GM23338 (cell line): ENCODE results near the gene PKHD1. TPM values are rescaled to one million over a fixed set of nuclear protein-coding genes. Genes with fewer than 3 reads are reported as not detected.

Experiments used
- ATAC-seq: fragments of 200-7000 bp; cut with Tn5 transposase; 3 replicates; pipeline ENCODE4 v1.9.1; 2020
- DNase-seq: peaks from one replicate; pipeline ENCODE4 v3.0.0-alpha.2; 2015; ENCODE audit warnings: low spot score
- H2AFZ ChIP-seq: fragments of 200-600 bp; sonication (generic); 2 replicates; pipeline ENCODE4 v1.8.0; 2016; ENCODE audit warnings: antibody characterized with exemption, mild to moderate bottlenecking, moderate library complexity
- H3F3A ChIP-seq: fragments of 200-600 bp; sonication (generic); replicated peaks from 2 replicates; pipeline ENCODE4 v1.8.0; 2017; ENCODE audit warnings: antibody characterized with exemption, mixed run types, low read depth
- H3K27ac ChIP-seq: fragments of 200-600 bp; sonication (generic); 2 replicates; pipeline ENCODE4 v1.6.1; 2016; ENCODE audit warnings: low read depth
- H3K27me3 ChIP-seq: fragments of 200-600 bp; sonication (generic); 2 replicates; pipeline ENCODE4 v1.8.0; 2016; ENCODE audit warnings: mild to moderate bottlenecking, mixed run types, moderate library complexity; ENCODE audit not compliant: insufficient read depth
- H3K36me3 ChIP-seq: fragments of 200-600 bp; sonication (generic); 2 replicates; pipeline ENCODE4 v1.8.0; 2016; ENCODE audit warnings: mild to moderate bottlenecking; ENCODE audit not compliant: insufficient read depth
- H3K4me1 ChIP-seq: fragments of 200-600 bp; sonication (generic); 2 replicates; pipeline ENCODE4 v1.8.0; 2016; ENCODE audit warnings: mild to moderate bottlenecking, moderate library complexity; ENCODE audit not compliant: insufficient read depth
- H3K4me2 ChIP-seq: fragments of 200-600 bp; sonication (generic); 2 replicates; pipeline ENCODE4 v1.7.1; 2017; ENCODE audit warnings: mixed run types
- H3K4me3 ChIP-seq: fragments of 200-600 bp; sonication (generic); 2 replicates; pipeline ENCODE4 v1.6.1; 2016; ENCODE audit warnings: mixed run types
- H3K79me2 ChIP-seq: fragments of 200-600 bp; sonication (generic); replicated peaks from 2 replicates; pipeline ENCODE4 v1.8.0; 2017; ENCODE audit warnings: mild to moderate bottlenecking; ENCODE audit not compliant: insufficient read depth
- H3K9me2 ChIP-seq: fragments of 200-600 bp; sonication (generic); 2 replicates; pipeline ENCODE4 v1.8.0; 2017; ENCODE audit not compliant: insufficient read depth
- H4K20me1 ChIP-seq: fragments of 200-600 bp; sonication (generic); replicated peaks from 2 replicates; pipeline ENCODE4 v1.8.0; 2017; ENCODE audit warnings: mild to moderate bottlenecking; ENCODE audit not compliant: insufficient read depth
- H3K27ac Mint-ChIP-seq: 2 replicates; pipeline ENCODE4 v1.8.0; 2020; ENCODE audit warnings: inconsistent platforms, mild to moderate bottlenecking, moderate library complexity, mixed read lengths
- H3K27me3 Mint-ChIP-seq: 3 replicates; pipeline ENCODE4 v1.8.0; 2022; ENCODE audit warnings: low read depth, mild to moderate bottlenecking, moderate library complexity, mixed read lengths, inconsistent platforms; ENCODE audit not compliant: insufficient read depth, poor library complexity
- H3K36me3 Mint-ChIP-seq: 3 replicates; pipeline ENCODE4 v1.8.0; 2021; ENCODE audit warnings: low read depth, mild to moderate bottlenecking, inconsistent platforms, moderate library complexity, mixed read lengths
- H3K4me1 Mint-ChIP-seq: 3 replicates; pipeline ENCODE4 v1.8.0; 2020; ENCODE audit warnings: mild to moderate bottlenecking, inconsistent platforms, mixed read lengths
- H3K4me3 Mint-ChIP-seq: 3 replicates; pipeline ENCODE4 v1.8.0; 2021; ENCODE audit warnings: moderate library complexity, mild to moderate bottlenecking, inconsistent platforms, mixed read lengths
- H3K9me3 Mint-ChIP-seq: 3 replicates; pipeline ENCODE4 v1.8.0; 2020; ENCODE audit warnings: moderate library complexity, mild to moderate bottlenecking, inconsistent platforms, mixed read lengths
- EZH2 ChIP-seq: fragments of 200-600 bp; sonication (generic); IDR thresholded peaks from one replicate; pipeline ENCODE4 v1.8.0; 2017; ENCODE audit warnings: antibody characterized with exemption, mild to moderate bottlenecking, low read depth; ENCODE audit not compliant: unreplicated experiment
- NANOG ChIP-seq: IDR thresholded peaks from 2 replicates; pipeline ENCODE4 v1.6.1; 2016; ENCODE audit warnings: antibody characterized with exemption, borderline replicate concordance
- POLR2AphosphoS5 ChIP-seq: IDR thresholded peaks from 2 replicates; pipeline ENCODE4 v1.6.1; 2016; ENCODE audit warnings: antibody characterized with exemption, low read depth
- ZNF114 ChIP-seq: fragments of 250-450 bp; sonication (Bioruptor Pico); IDR thresholded peaks from 2 replicates; pipeline ENCODE4 v1.5.0; 2020; ENCODE audit warnings: mild to moderate bottlenecking, moderate library complexity
- polyA plus RNA-seq: library from polyadenylated mRNA; unstranded; fragments of >200 nt; fragmentation: Nextera tagmentation; extraction: Ambion mirVana; gene quantifications from 2 replicates; pipeline ENCODE4 v1.2.1, GENCODE V29; 2016
- total RNA-seq: library from RNA; depleted of rRNA; stranded (reverse); fragments of >200 nt; shearing (Covaris generic); gene quantifications from 2 replicates; pipeline ENCODE4 v1.2.3, GENCODE V29; 2014
- TF ChIP-seq, protein P1 (sequence below): fragments of 250-450 bp; sonication (Bioruptor Pico); IDR thresholded peaks from 2 replicates; pipeline ENCODE4 v1.5.0; 2020; ENCODE audit warnings: mild to moderate bottlenecking, moderate library complexity

PKHD1 gene
- total and polyA plus RNA-seq, 2 experiments from 2014 or later = 0.03 to 0.07 TPM

DNA sequence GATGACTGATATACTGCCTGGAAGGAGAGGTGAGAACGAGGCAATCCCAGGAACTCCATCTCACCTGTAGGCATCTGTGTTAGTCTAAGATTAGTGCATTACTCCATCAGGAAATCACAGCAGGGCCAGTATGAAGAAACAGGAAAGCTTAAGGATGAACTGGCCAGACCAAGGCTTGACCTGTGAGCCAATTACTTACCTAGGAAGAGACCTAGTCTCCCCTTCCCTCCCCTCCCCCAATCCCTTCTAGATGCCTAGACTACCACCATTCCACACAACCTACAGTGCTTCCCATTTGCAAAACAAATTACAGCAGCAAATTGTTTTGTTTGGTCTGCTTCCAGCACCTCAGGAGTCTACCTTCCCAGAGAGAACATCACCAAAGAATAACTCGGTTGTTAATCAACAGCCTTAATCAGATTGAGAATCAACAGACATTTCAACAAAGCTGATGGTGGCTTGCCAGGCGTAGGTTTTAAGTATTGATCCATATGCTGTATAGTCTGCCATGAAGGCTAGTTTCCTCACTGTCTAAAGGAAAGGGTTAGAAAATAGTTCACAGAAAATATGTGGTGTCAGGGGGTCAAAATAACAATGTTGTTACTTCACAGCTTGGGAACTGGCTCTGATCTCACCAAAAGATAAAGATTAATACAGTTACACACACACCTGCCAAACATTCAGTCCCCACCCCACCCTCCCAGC, 10.1 kb downstream of the PKHD1 start:
- no peaks in the 10 kb centered on the region for H4K20me1 ChIP-seq
- peaks cover 59% of the 10 kb centered on the region for H3K4me1 Mint-ChIP-seq
- no peaks in the 10 kb centered on the region for H3K36me3 ChIP-seq
- ATAC-seq (peak; percentile 88), DNase-seq (peak; percentile 75)
- TF ChIP-seq NANOG (peak; percentile 74), ZNF114 (CRISPR knock-in tag) (no peak), POLR2AphosphoS5 (0 out of 2 replicates have a peak, but pooled peaks have one; percentile 21)
- TF ChIP-seq, protein P1, sequence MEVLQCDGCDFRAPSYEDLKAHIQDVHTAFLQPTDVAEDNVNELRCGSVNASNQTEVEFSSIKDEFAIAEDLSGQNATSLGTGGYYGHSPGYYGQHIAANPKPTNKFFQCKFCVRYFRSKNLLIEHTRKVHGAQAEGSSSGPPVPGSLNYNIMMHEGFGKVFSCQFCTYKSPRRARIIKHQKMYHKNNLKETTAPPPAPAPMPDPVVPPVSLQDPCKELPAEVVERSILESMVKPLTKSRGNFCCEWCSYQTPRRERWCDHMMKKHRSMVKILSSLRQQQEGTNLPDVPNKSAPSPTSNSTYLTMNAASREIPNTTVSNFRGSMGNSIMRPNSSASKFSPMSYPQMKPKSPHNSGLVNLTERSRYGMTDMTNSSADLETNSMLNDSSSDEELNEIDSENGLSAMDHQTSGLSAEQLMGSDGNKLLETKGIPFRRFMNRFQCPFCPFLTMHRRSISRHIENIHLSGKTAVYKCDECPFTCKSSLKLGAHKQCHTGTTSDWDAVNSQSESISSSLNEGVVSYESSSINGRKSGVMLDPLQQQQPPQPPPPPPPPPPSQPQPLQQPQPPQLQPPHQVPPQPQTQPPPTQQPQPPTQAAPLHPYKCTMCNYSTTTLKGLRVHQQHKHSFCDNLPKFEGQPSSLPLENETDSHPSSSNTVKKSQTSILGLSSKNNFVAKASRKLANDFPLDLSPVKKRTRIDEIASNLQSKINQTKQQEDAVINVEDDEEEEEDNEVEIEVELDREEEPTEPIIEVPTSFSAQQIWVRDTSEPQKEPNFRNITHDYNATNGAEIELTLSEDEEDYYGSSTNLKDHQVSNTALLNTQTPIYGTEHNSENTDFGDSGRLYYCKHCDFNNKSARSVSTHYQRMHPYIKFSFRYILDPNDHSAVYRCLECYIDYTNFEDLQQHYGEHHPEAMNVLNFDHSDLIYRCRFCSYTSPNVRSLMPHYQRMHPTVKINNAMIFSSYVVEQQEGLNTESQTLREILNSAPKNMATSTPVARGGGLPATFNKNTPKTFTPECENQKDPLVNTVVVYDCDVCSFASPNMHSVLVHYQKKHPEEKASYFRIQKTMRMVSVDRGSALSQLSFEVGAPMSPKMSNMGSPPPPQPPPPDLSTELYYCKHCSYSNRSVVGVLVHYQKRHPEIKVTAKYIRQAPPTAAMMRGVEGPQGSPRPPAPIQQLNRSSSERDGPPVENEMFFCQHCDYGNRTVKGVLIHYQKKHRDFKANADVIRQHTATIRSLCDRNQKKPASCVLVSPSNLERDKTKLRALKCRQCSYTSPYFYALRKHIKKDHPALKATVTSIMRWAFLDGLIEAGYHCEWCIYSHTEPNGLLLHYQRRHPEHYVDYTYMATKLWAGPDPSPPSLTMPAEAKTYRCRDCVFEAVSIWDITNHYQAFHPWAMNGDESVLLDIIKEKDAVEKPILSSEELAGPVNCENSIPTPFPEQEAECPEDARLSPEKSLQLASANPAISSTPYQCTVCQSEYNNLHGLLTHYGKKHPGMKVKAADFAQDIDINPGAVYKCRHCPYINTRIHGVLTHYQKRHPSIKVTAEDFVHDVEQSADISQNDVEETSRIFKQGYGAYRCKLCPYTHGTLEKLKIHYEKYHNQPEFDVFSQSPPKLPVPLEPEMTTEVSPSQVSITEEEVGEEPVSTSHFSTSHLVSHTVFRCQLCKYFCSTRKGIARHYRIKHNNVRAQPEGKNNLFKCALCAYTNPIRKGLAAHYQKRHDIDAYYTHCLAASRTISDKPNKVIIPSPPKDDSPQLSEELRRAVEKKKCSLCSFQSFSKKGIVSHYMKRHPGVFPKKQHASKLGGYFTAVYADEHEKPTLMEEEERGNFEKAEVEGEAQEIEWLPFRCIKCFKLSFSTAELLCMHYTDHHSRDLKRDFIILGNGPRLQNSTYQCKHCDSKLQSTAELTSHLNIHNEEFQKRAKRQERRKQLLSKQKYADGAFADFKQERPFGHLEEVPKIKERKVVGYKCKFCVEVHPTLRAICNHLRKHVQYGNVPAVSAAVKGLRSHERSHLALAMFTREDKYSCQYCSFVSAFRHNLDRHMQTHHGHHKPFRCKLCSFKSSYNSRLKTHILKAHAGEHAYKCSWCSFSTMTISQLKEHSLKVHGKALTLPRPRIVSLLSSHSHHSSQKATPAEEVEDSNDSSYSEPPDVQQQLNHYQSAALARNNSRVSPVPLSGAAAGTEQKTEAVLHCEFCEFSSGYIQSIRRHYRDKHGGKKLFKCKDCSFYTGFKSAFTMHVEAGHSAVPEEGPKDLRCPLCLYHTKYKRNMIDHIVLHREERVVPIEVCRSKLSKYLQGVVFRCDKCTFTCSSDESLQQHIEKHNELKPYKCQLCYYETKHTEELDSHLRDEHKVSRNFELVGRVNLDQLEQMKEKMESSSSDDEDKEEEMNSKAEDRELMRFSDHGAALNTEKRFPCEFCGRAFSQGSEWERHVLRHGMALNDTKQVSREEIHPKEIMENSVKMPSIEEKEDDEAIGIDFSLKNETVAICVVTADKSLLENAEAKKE = 0 out of 2 replicates have a peak, but pooled peaks have one; percentile 47
- H3K4me1 ChIP-seq = peaks cover 38% of the 10 kb centered on the region
- no peaks in the 10 kb centered on the region for H3K79me2 ChIP-seq
- no peaks in the 10 kb centered on the region for H3K9me3 Mint-ChIP-seq
- H3K36me3 Mint-ChIP-seq = no peaks in the 10 kb centered on the region
- peak overlapping the region; percentile 53 for H3K4me2 ChIP-seq
- no peaks in the 10 kb centered on the region for H3F3A ChIP-seq
- peak overlapping the region; percentile 81 for H3K27ac ChIP-seq
- H3K27me3 Mint-ChIP-seq = peaks cover 4% of the 10 kb centered on the region
- H3K9me2 ChIP-seq = peaks cover 7% of the 10 kb centered on the region; the same call in 1 of the 2 replicates
- H3K4me3 Mint-ChIP-seq = peak overlapping the region; percentile 56
- H3K27ac Mint-ChIP-seq = peak overlapping the region; percentile 86
- no peaks in the 10 kb centered on the region for H3K27me3 ChIP-seq
- H2AFZ ChIP-seq = no peak overlapping the region
- H3K4me3 ChIP-seq = peak overlapping the region; percentile 34

DNA sequence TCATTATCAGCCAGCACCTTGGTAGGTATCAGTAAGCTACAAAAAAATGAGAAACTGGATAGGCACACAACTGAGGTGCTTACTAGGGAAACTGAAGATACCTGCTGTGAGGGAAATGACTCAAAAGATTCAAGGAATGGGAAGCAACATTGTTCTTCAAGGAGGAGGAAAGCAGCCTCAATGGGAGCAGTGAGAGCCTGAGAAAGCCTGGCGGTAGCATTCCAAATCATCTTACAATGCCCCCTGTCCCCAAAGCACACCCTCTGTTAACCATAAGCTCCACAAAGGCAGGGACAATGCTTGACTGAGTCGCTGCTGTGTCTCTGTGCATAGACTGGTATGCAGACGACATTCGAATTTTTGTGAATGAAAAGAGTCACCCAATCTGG, 10.6 kb downstream of the PKHD1 start:
- Histone ChIP-seq H3K79me2 (no peaks in the 10 kb centered on the region), H3K4me3 (peak overlapping the region; percentile 34), H3K9me2 (peaks cover 7% of the 10 kb centered on the region; the same call in 1 of the 2 replicates), H2AFZ (no peak overlapping the region), H3K27me3 (no peaks in the 10 kb centered on the region), H4K20me1 (no peaks in the 10 kb centered on the region), H3K27ac (peak overlapping the region; percentile 81), H3K4me1 (peaks cover 38% of the 10 kb centered on the region), H3K36me3 (no peaks in the 10 kb centered on the region), H3K4me2 (peak overlapping the region; percentile 53), H3F3A (no peaks in the 10 kb centered on the region)
- H3K9me3 Mint-ChIP-seq = no peaks in the 10 kb centered on the region
- no peaks in the 10 kb centered on the region for H3K36me3 Mint-ChIP-seq
- H3K27ac Mint-ChIP-seq = peak overlapping the region; percentile 86
- TF ChIP-seq NANOG (peak; percentile 50; the same call in 1 of the 2 replicates), EZH2 (no peak)
- DNase-seq (peak; percentile 76), ATAC-seq (peak; percentile 88)
- H3K4me3 Mint-ChIP-seq = peak overlapping the region; percentile 56
- H3K27me3 Mint-ChIP-seq = peaks cover 4% of the 10 kb centered on the region
- H3K4me1 Mint-ChIP-seq = peaks cover 59% of the 10 kb centered on the region
